ENCODE measurements around the gene SORBS2. TPM values are rescaled to one million over a fixed set of nuclear protein-coding genes. Genes with fewer than 3 reads are reported as not detected.

SORBS2 gene
- polyA plus RNA-seq, 1 donor from 2014 or later, result 46.0 TPM

- Histone ChIP-seq H3K9me2 (ENCODE audit: insufficient read depth, low read length) (no peaks in the 10 kb centered on the region), H3F3A (ENCODE audit: insufficient read depth, low read length, poor library complexity, severe bottlenecking) (no peaks in the 10 kb centered on the region), H3K79me2 (replicated peaks; ENCODE audit: insufficient read depth, low read length) (no peaks in the 10 kb centered on the region), H3K9ac (ENCODE audit: low read length) (no peak overlapping the region), H3K9me3 (ENCODE audit: low read length) (peaks cover 2% of the 10 kb centered on the region), H3K27ac (ENCODE audit: low read length) (no peak overlapping the region), H3K27me3 (ENCODE audit: insufficient read depth, low read depth, low read length) (no peaks in the 10 kb centered on the region), H3K4me3 (ENCODE audit: low read length) (no peak overlapping the region), H3K36me3 (ENCODE audit: insufficient read depth, low read length) (no peaks in the 10 kb centered on the region), H4K20me1 (ENCODE audit: insufficient read depth) (no peaks in the 10 kb centered on the region), H3K4me2 (ENCODE audit: low read length) (no peak overlapping the region), H2AFZ (ENCODE audit: low read depth, low read length) (no peak overlapping the region)
- no peak for TF ChIP-seq TAF1 (IDR thresholded peaks at IDR 0.05; ENCODE audit: low read depth)
- no peak for TF ChIP-seq CTCF (IDR thresholded peaks at IDR 0.05; ENCODE audit: poor library complexity, severe bottlenecking)
- TF ChIP-seq POLR2AphosphoS5 (IDR thresholded peaks at IDR 0.05), result no peak
- TF ChIP-seq MXI1 (conservative IDR thresholded peaks at IDR 0.05; ENCODE audit: poor library complexity, severe bottlenecking), result no peak
- TF ChIP-seq EZH2 (IDR thresholded peaks at IDR 0.05; ENCODE audit: borderline replicate concordance, insufficient read depth, low read length, poor library complexity, severe bottlenecking), result no peak
- TF ChIP-seq SMC3 (conservative IDR thresholded peaks at IDR 0.05; ENCODE audit: poor library complexity), result no peak
- TF ChIP-seq, protein P1, sequence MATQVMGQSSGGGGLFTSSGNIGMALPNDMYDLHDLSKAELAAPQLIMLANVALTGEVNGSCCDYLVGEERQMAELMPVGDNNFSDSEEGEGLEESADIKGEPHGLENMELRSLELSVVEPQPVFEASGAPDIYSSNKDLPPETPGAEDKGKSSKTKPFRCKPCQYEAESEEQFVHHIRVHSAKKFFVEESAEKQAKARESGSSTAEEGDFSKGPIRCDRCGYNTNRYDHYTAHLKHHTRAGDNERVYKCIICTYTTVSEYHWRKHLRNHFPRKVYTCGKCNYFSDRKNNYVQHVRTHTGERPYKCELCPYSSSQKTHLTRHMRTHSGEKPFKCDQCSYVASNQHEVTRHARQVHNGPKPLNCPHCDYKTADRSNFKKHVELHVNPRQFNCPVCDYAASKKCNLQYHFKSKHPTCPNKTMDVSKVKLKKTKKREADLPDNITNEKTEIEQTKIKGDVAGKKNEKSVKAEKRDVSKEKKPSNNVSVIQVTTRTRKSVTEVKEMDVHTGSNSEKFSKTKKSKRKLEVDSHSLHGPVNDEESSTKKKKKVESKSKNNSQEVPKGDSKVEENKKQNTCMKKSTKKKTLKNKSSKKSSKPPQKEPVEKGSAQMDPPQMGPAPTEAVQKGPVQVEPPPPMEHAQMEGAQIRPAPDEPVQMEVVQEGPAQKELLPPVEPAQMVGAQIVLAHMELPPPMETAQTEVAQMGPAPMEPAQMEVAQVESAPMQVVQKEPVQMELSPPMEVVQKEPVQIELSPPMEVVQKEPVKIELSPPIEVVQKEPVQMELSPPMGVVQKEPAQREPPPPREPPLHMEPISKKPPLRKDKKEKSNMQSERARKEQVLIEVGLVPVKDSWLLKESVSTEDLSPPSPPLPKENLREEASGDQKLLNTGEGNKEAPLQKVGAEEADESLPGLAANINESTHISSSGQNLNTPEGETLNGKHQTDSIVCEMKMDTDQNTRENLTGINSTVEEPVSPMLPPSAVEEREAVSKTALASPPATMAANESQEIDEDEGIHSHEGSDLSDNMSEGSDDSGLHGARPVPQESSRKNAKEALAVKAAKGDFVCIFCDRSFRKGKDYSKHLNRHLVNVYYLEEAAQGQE (IDR thresholded peaks at IDR 0.05; ENCODE audit: borderline replicate concordance), result no peak
- TF ChIP-seq RAD21 (conservative IDR thresholded peaks at IDR 0.05), result no peak
- no peak for TF ChIP-seq EP300 (conservative IDR thresholded peaks at IDR 0.05; ENCODE audit: poor library complexity, severe bottlenecking)
These were observed 245.0 kb downstream of the SORBS2 start for GRCh38 chr4:185566972-185567371.

- no peaks in the 10 kb centered on the region for H3K79me2 ChIP-seq (replicated peaks; ENCODE audit: insufficient read depth, low read length)
- H2AFZ ChIP-seq (ENCODE audit: low read depth, low read length), result no peak overlapping the region
- no peak for TF ChIP-seq RAD21 (conservative IDR thresholded peaks at IDR 0.05)
- no peaks in the 10 kb centered on the region for H3K9me2 ChIP-seq (ENCODE audit: insufficient read depth, low read length)
- no peaks in the 10 kb centered on the region for H3K27me3 ChIP-seq (ENCODE audit: insufficient read depth, low read depth, low read length)
- H4K20me1 ChIP-seq (ENCODE audit: insufficient read depth), result no peaks in the 10 kb centered on the region
- peaks cover 2% of the 10 kb centered on the region for H3K9me3 ChIP-seq (ENCODE audit: low read length)
- no peaks in the 10 kb centered on the region for H3F3A ChIP-seq (ENCODE audit: insufficient read depth, low read length, poor library complexity, severe bottlenecking)
- no peaks in the 10 kb centered on the region for H3K36me3 ChIP-seq (ENCODE audit: insufficient read depth, low read length)
- no peak overlapping the region for H3K9ac ChIP-seq (ENCODE audit: low read length)
- H3K4me3 ChIP-seq (ENCODE audit: low read length), result no peak overlapping the region
- no peak overlapping the region for H3K4me2 ChIP-seq (ENCODE audit: low read length)
- no peak overlapping the region for H3K27ac ChIP-seq (ENCODE audit: low read length)
These were observed 245.6 kb downstream of the SORBS2 start for GRCh38 chr4:185566425-185566824.

DNA sequence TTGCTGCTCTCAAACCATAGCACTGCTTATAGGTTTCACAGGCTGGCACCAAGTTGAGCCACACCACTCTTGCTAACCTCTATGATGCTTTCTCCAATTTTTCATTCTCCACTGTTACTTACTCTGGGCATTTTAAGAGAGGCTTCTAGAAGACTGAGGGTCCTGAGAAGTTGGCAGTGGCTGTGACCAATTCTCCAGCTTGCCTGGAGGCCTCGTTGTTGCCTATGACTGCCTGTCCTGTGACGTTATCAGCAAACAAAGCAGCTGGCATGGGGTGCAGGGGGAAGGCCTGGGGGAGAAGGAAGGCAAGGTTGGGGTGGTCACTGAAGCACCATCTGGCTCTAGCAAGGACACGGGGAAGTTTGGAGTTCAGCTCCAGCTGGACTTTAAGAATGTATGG, 246.3 kb downstream of the SORBS2 start:
- Histone ChIP-seq H3K27me3 (ENCODE audit: insufficient read depth, low read depth, low read length) (no peaks in the 10 kb centered on the region), H3K27ac (ENCODE audit: low read length) (no peak overlapping the region), H3K9me2 (ENCODE audit: insufficient read depth, low read length) (no peaks in the 10 kb centered on the region), H3K36me3 (ENCODE audit: insufficient read depth, low read length) (no peaks in the 10 kb centered on the region), H2AFZ (ENCODE audit: low read depth, low read length) (no peak overlapping the region), H4K20me1 (ENCODE audit: insufficient read depth) (no peaks in the 10 kb centered on the region), H3K4me2 (ENCODE audit: low read length) (no peak overlapping the region), H3F3A (ENCODE audit: insufficient read depth, low read length, poor library complexity, severe bottlenecking) (no peaks in the 10 kb centered on the region), H3K9me3 (ENCODE audit: low read length) (peaks cover 2% of the 10 kb centered on the region), H3K4me3 (ENCODE audit: low read length) (no peak overlapping the region), H3K79me2 (replicated peaks; ENCODE audit: insufficient read depth, low read length) (no peaks in the 10 kb centered on the region), H3K9ac (ENCODE audit: low read length) (no peak overlapping the region)
- TF ChIP-seq EZH2 (IDR thresholded peaks at IDR 0.05; ENCODE audit: borderline replicate concordance, insufficient read depth, low read length, poor library complexity, severe bottlenecking) (no peak), TAF1 (IDR thresholded peaks at IDR 0.05; ENCODE audit: low read depth) (no peak), MXI1 (conservative IDR thresholded peaks at IDR 0.05; ENCODE audit: poor library complexity, severe bottlenecking) (no peak), CTCF (IDR thresholded peaks at IDR 0.05; ENCODE audit: poor library complexity, severe bottlenecking) (no peak), POLR2AphosphoS5 (IDR thresholded peaks at IDR 0.05) (no peak), RAD21 (conservative IDR thresholded peaks at IDR 0.05) (no peak)
- TF ChIP-seq, protein P1 (IDR thresholded peaks at IDR 0.05; ENCODE audit: borderline replicate concordance), result no peak
